HG03025 (cell line): ENCODE data around the gene GDI2.
"Not testable (repeated sequence)": the region's sequence is repeated elsewhere in the genome, so short reads cannot be mapped to it uniquely, and the experiment has no call there.

ENCODE experiments used
- ATAC-seq: cut with Tn5 transposase; IDR thresholded peaks from one replicate; pipeline ENCODE4 v1.9.1; 2021; ENCODE audit warnings: mild to moderate bottlenecking, moderate library complexity; ENCODE audit not compliant: unreplicated experiment, low FRiP score

The GDI2 gene

DNA sequence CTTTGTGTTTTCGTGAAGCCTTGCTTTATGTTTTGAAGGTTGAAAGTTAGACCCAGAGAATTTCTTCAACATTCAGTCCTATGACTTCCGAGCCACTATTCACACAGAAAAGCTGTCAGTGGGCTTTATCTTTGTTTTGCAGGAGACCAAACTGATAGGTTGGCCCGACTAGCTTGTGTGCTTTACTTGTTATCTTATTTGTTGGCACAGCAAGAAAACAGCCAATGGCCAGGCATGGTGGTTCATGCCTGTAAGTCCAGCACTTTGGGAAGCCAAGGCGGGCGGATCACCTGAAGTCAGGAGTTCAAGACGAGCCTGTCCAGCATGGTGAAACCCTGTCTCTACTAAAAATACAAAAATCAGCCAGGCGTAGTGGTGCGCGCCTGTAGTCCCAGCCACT, 16.0 kb upstream of the GDI2 start:
- no peak for ATAC-seq

GRCh38 chr10:5828725-5829124, 15.5 kb upstream of the GDI2 start:
- no peak for ATAC-seq

- no peak for ATAC-seq
These were observed 14.6 kb upstream of the GDI2 start for GRCh38 chr10:5827841-5828240.

GRCh38 chr10:5826511-5826910, 13.3 kb upstream of the GDI2 start:
- ATAC-seq, result not testable (repeated sequence)

- no peak for ATAC-seq
These were observed 5.7 kb upstream of the GDI2 start for GRCh38 chr10:5818894-5819293.

GRCh38 chr10:5818048-5818331, 4.8 kb upstream of the GDI2 start:
- ATAC-seq, result no peak

- ATAC-seq, result no peak
These were observed 4.3 kb upstream of the GDI2 start for GRCh38 chr10:5817322-5818047.

GRCh38 chr10:5816170-5816569, 2.9 kb upstream of the GDI2 start:
- no peak for ATAC-seq

GRCh38 chr10:5814110-5815107, 1.2 kb upstream of the GDI2 start:
- ATAC-seq, result no peak

GRCh38 chr10:5813091-5813340, 218 bp downstream of the GDI2 start:
- ATAC-seq, result peak; percentile 18

DNA sequence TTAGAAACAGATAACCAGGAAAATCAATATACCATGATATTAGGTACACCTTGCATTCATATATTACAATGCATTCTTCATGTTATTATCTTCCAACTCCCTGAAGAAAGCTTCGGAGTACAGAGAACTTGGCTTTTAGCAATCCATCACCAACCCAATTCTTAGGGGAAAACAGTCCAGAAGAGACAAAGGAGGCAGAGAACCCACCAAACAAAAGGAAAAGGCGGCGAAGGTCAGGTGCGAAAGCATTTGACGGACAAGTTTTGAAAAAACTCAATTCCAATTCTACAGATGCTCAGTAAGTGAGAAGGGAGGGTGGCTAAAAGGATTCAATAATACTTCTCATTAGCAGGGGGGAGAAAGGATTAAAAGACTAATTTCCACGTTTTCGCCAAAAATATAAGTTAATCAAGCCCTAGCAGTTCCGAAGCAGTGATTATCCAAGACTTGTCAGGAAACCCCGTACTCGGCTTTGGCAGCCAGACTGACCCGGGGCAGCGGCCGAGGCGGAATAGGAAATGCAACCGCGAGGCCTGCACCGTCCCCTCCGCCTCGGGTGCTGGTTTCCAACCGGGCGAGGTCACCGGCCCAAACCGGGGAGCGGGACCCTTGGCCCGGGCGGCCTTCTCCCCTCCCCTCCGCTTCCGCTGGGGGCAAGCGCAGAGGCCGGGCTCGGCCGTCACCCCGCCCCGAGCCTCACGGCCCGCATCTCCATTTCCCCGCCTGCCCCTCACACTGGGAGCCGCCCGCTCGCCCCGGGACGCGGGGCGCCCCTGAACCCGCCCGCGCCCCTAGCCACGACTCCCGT, 747 bp downstream of the GDI2 start:
- peak; percentile 25 for ATAC-seq

DNA sequence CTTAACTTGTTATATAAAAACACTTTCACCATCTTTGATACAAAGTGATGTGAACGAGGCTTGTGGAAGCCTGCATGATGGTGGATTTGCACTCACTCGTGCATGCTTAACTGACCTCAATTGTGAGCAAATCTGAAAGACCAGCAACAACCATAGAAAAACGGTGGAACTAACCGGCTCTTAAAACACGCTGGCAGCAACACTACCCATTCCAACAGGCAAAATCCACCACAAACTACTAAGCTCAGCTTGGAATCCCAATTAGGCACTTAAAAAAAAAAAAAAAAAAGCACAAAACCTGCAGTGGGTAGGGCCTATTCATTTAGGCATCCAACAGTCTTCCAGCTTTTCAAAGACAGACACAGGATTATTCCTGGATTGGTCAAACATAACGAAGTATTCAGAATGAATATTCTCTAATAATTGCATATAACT, 1.8 kb downstream of the GDI2 start:
- no peak for ATAC-seq

- no peak for ATAC-seq
These were observed 3.0 kb downstream of the GDI2 start for GRCh38 chr10:5810225-5810624.

DNA sequence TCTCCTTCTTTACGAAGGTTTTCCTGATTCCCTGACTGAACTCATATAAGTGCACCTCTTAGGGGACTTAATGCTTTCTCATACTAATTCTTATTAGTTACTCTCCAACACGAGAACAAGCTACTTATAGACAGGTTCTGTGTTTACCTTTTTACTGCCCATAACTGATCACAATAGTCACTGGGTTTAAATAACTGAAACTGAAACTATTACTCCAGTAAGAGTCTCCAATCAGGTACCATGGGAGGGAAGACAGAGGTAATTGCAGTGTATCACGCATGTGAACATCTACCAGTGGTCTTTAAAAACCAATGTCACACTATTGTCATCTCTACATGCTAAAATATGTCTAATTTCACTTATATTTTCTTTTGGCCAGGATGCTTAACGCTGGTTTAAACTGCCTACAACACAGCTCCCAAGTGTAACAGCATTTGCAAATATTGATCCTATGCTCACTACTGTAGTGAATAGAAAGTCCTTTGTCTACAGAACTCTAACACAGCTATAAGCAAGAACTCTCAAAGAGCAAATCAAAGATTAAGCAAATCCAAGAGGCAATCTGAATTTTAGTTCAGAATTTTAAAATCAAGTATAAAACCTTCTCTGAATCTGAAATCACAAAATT, 3.6 kb downstream of the GDI2 start:
- no peak for ATAC-seq

DNA sequence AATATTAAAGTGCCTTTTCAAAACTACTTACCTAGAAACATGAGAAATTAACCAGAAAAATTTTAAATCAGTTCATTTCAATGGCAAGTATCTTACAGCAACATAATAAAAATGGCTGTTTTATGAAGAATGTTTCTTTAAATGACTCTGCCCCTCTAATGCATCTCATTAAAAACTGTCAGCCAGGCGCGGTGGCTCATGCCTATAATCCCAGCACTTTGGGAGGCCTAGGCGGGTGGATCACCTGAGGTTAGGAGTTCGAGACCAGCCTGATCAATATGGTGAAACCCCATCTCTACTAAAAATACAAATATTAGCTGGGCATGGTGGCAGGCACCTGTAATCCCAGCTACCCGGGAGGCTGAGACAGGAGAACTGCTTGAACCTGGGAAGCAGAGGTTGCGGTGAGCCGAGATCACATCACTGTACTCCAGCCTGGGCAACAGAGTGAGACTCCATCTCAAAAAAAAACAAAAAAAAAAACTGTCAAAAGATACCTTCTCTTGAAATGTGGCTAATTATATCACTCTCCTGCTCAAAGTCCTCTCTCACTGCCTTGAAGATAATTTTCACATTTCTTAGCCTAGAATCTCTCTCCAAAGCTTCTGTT, 4.3 kb downstream of the GDI2 start:
- not testable (repeated sequence) for ATAC-seq

- no peak for ATAC-seq
These were observed 6.5 kb downstream of the GDI2 start for GRCh38 chr10:5806745-5807144.

GRCh38 chr10:5805711-5806110, 7.5 kb downstream of the GDI2 start:
- no peak for ATAC-seq

- no peak for ATAC-seq
These were observed 8.0 kb downstream of the GDI2 start for GRCh38 chr10:5805260-5805659.

- ATAC-seq, result no peak
These were observed 8.8 kb downstream of the GDI2 start for GRCh38 chr10:5804386-5804785.

- no peak for ATAC-seq
These were observed 12.5 kb downstream of the GDI2 start for GRCh38 chr10:5800782-5801181.
